Jurkat, Clone E6-1 (cell line): ENCODE results near the gene GTF2F2.
"Not testable (repeated sequence)": the region's sequence is repeated elsewhere in the genome, so short reads cannot be mapped to it uniquely, and the experiment has no call there.

Experiments
- DNase-seq: peaks from one replicate; pipeline ENCODE4 v3.0.0-alpha.2; 2011; ENCODE audit warnings: low read depth, low spot score
- H3K4me3 ChIP-seq: 2 replicates; pipeline ENCODE4 v1.5.1; 2011; ENCODE audit warnings: mild to moderate bottlenecking, low read length, control low read depth, moderate library complexity

Gene GTF2F2

GRCh38 chr13:45231722-45232121 is 111.4 kb downstream of the GTF2F2 start:
- no peak for DNase-seq
- no peak overlapping the region for H3K4me3 ChIP-seq

- no peak for DNase-seq
- H3K4me3 ChIP-seq, result no peak overlapping the region
These were observed 112.3 kb downstream of the GTF2F2 start for GRCh38 chr13:45232591-45232990.

GRCh38 chr13:45238945-45239795 is 118.9 kb downstream of the GTF2F2 start:
- DNase-seq, result no peak
- H3K4me3 ChIP-seq, result no peak overlapping the region

GRCh38 chr13:45240143-45240542 is 119.8 kb downstream of the GTF2F2 start:
- H3K4me3 ChIP-seq, result no peak overlapping the region
- no peak for DNase-seq

- no peak for DNase-seq
- no peak overlapping the region for H3K4me3 ChIP-seq
These were observed 121.8 kb downstream of the GTF2F2 start for GRCh38 chr13:45242070-45242469.

- no peak overlapping the region for H3K4me3 ChIP-seq
- no peak for DNase-seq
These were observed 122.2 kb downstream of the GTF2F2 start for GRCh38 chr13:45242524-45242923.

- no peak overlapping the region for H3K4me3 ChIP-seq
- no peak for DNase-seq
These were observed 122.8 kb downstream of the GTF2F2 start for GRCh38 chr13:45243077-45243476.

- not testable (repeated sequence) for H3K4me3 ChIP-seq, DNase-seq
These were observed 124.4 kb downstream of the GTF2F2 start for GRCh38 chr13:45244736-45245135.

GRCh38 chr13:45249662-45250061 is 129.4 kb downstream of the GTF2F2 start:
- no peak overlapping the region for H3K4me3 ChIP-seq
- DNase-seq, result no peak

GRCh38 chr13:45254396-45254795 is 134.1 kb downstream of the GTF2F2 start:
- H3K4me3 ChIP-seq, result no peak overlapping the region
- no peak for DNase-seq

GRCh38 chr13:45255247-45255987 is 135.1 kb downstream of the GTF2F2 start:
- H3K4me3 ChIP-seq, result no peak overlapping the region
- DNase-seq, result no peak

GRCh38 chr13:45256254-45256653 is 135.9 kb downstream of the GTF2F2 start:
- no peak for DNase-seq
- no peak overlapping the region for H3K4me3 ChIP-seq

- DNase-seq, result no peak
- no peak overlapping the region for H3K4me3 ChIP-seq
These were observed 137.5 kb downstream of the GTF2F2 start for GRCh38 chr13:45257638-45258333.

- no peak for DNase-seq
- no peak overlapping the region for H3K4me3 ChIP-seq
These were observed 138.0 kb downstream of the GTF2F2 start for GRCh38 chr13:45258334-45258675.

GRCh38 chr13:45267215-45267614 is 146.9 kb downstream of the GTF2F2 start:
- H3K4me3 ChIP-seq, result no peak overlapping the region

GRCh38 chr13:45269204-45269603 is 148.9 kb downstream of the GTF2F2 start:
- DNase-seq, result no peak
- no peak overlapping the region for H3K4me3 ChIP-seq

More at GRCh38 chr13:45267215-45267614, 146.9 kb downstream of the GTF2F2 start:
- DNase-seq, result no peak

- no peak for DNase-seq
- no peak overlapping the region for H3K4me3 ChIP-seq
These were observed 156.6 kb downstream of the GTF2F2 start for GRCh38 chr13:45276913-45277312.

- H3K4me3 ChIP-seq, result no peak overlapping the region
- no peak for DNase-seq
These were observed 157.9 kb downstream of the GTF2F2 start for GRCh38 chr13:45278096-45278645.

- H3K4me3 ChIP-seq, result no peak overlapping the region
- no peak for DNase-seq
These were observed 159.7 kb downstream of the GTF2F2 start for GRCh38 chr13:45280011-45280410.
